ENCODE measurements around the gene APOBEC3A. TPM values are rescaled to one million over a fixed set of nuclear protein-coding genes. Genes with fewer than 3 reads are reported as not detected.

The APOBEC3A gene
- polyA plus RNA-seq, 1 of the 3 experiments (the other 2 are of a cell fraction), result not detected

- H3K9me2 ChIP-seq, result no peaks in the 10 kb centered on the region
- no peaks in the 10 kb centered on the region for H4K20me1 ChIP-seq (ENCODE audit: insufficient read depth)
- H3F3A ChIP-seq (replicated peaks; ENCODE audit: insufficient read depth), result no peaks in the 10 kb centered on the region
- TF ChIP-seq SMC3 (IDR thresholded peaks at IDR 0.05; ENCODE audit: low read depth, low read length), result no peak
- TF ChIP-seq SIN3A (IDR thresholded peaks at IDR 0.05; ENCODE audit: borderline replicate concordance, low read depth, low read length), result no peak
- no peak for TF ChIP-seq FOSL2 (IDR thresholded peaks at IDR 0.05; ENCODE audit: borderline replicate concordance, low read depth)
- TF ChIP-seq JUND (IDR thresholded peaks at IDR 0.05), result no peak
- TF ChIP-seq ZBTB33 (IDR thresholded peaks at IDR 0.05; ENCODE audit: borderline replicate concordance, low read depth), result no peak
- no peak for TF ChIP-seq PBX3 (IDR thresholded peaks at IDR 0.05)
- TF ChIP-seq MXI1 (IDR thresholded peaks at IDR 0.05; ENCODE audit: low read depth, low read length), result no peak
- TF ChIP-seq EZH2phosphoT487 (IDR thresholded peaks at IDR 0.05; ENCODE audit: borderline replicate concordance, low read depth), result no peak
- no peak for TF ChIP-seq RXRA (IDR thresholded peaks at IDR 0.05; ENCODE audit: borderline replicate concordance, low read depth)
- TF ChIP-seq ELF1 (IDR thresholded peaks at IDR 0.05), result no peak
- no peak for TF ChIP-seq REST (IDR thresholded peaks at IDR 0.05; ENCODE audit: low read depth, low read length)
- no peak for TF ChIP-seq YY1 (IDR thresholded peaks at IDR 0.05; ENCODE audit: low read depth)
- no peak for TF ChIP-seq GABPA (IDR thresholded peaks at IDR 0.05; ENCODE audit: low read depth)
- TF ChIP-seq TCF12 (IDR thresholded peaks at IDR 0.05), result no peak
- TF ChIP-seq RFX5 (IDR thresholded peaks at IDR 0.05; ENCODE audit: low read length), result no peak
- TF ChIP-seq TAF1 (IDR thresholded peaks at IDR 0.05; ENCODE audit: borderline replicate concordance, low read depth, low read length), result no peak
- TF ChIP-seq RAD21 (IDR thresholded peaks at IDR 0.05; ENCODE audit: low read length), result no peak
- no peak overlapping the region for H2AFZ ChIP-seq (ENCODE audit: low read depth)
- ChIA-PET CTCF (no interaction called here), POLR2A (no interaction called here)
- DNase-seq, result no peak
- WGBS (ENCODE audit: low lambda C conversion rate), result 100% methylated on average over 2 of the region's 8 CpGs
- no peaks in the 10 kb centered on the region for H3K4me1 ChIP-seq (ENCODE audit: control insufficient read depth in 1 of 2, insufficient read depth in 2 of 2, low read depth in 1 of 2, low read length in 1 of 2)
- H3K9me3 ChIP-seq, result no peaks in the 10 kb centered on the region
- no peak overlapping the region for H3K4me2 ChIP-seq
- H3K27ac ChIP-seq (ENCODE audit: low read depth in 2 of 2, low read length in 1 of 2), result no peak overlapping the region
- no peak overlapping the region for H3K9ac ChIP-seq
- no peaks in the 10 kb centered on the region for H3K27me3 ChIP-seq (ENCODE audit: insufficient read depth)
- no peaks in the 10 kb centered on the region for H3K36me3 ChIP-seq (replicated peaks in 1 of 2; ENCODE audit: control insufficient read depth in 1 of 2, insufficient read depth in 2 of 2, low read length in 1 of 2)
- H3K79me2 ChIP-seq (ENCODE audit: insufficient read depth), result no peaks in the 10 kb centered on the region
- H3K4me3 ChIP-seq (ENCODE audit: low read depth in 2 of 2, low read length in 1 of 2), result no peak overlapping the region
These were observed 29.9 kb downstream of the APOBEC3A start for GRCh38 chr22:38987171-38987895.
